ENCODE results near the gene MAST2. TPM values are rescaled to one million over a fixed set of nuclear protein-coding genes. Genes with fewer than 3 reads are reported as not detected.

MAST2 gene
- total and polyA plus RNA-seq, 2 of the 4 experiments (the other 2 are of a cell fraction): 14.2 to 41.0 TPM

DNA sequence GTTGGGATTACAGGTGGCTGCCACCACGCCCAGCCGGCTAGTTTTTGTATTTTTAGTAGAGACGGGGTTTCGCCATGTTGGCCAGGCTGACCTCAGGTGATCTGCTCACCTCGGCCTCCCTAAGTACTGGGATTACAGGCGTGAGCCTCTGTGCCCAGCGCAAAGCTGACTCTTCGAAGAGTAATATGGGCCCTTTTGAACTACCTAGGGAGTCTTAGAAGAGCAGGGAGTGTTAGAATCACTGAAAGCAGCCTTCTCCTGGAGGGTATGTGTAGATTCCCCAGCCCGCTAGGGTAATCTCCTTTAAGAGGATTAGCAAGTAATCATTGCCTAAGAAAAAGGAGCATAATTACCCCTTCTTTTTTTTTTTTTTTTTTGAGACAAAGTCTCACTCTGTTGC is 6.5 kb upstream of the MAST2 start:
- POLR2A ChIA-PET (ENCODE audit: unreplicated experiment): no interaction called here
- H4K5ac ChIP-seq (ENCODE audit: low read depth, low read length): no peak overlapping the region

More for the DNA sequence above, 6.5 kb upstream of the MAST2 start:
- Histone ChIP-seq H3K4me3 (ENCODE audit: insufficient read depth, low read depth, low read length) (no peak overlapping the region), H2AFZ (replicated peaks; ENCODE audit: low read length, poor library complexity) (no peak overlapping the region), H3K18ac (ENCODE audit: low read depth, low read length) (no peak overlapping the region), H2BK15ac (ENCODE audit: low read depth, low read length) (no peak overlapping the region), H4K20me1 (ENCODE audit: insufficient read depth, low read length) (no peaks in the 10 kb centered on the region), H2BK20ac (ENCODE audit: low read depth, low read length) (no peak overlapping the region), H3K4me1 (ENCODE audit: control insufficient read depth, insufficient read depth, low read length) (peaks cover under 1% of the 10 kb centered on the region; the same call in 1 of the 2 replicates), H2BK120ac (ENCODE audit: low read depth, low read length) (no peak overlapping the region), H3K9me1 (ENCODE audit: insufficient read depth, low read length) (peaks cover under 1% of the 10 kb centered on the region; the same call in 1 of the 2 replicates), H3K79me1 (ENCODE audit: low read depth in 1 of 2, low read length in 2 of 2) (0 out of 4 replicates have a peak, but pooled peaks cover 0 to under 1% of the 10 kb centered on the region in 2 experiments), H3K27ac (ENCODE audit: insufficient read depth, low read length) (no peak overlapping the region), H3K27me3 (ENCODE audit: control insufficient read depth, insufficient read depth, low read length) (no peaks in the 10 kb centered on the region), H2BK5ac (ENCODE audit: low read depth, low read length, poor library complexity, severe bottlenecking) (no peak overlapping the region), H3K56ac (ENCODE audit: extremely low read depth, insufficient read depth, low read length) (no peak overlapping the region), H3K14ac (replicated peaks; ENCODE audit: low read depth, low read length) (no peak overlapping the region), H2AK5ac (ENCODE audit: low read depth, low read length) (no peak overlapping the region), H3K23ac (ENCODE audit: low read depth, low read length) (no peak overlapping the region), H3K9me3 (ENCODE audit: control insufficient read depth, insufficient read depth, low read length) (no peaks in the 10 kb centered on the region), H4K91ac (ENCODE audit: insufficient read depth, low read depth, low read length) (no peak overlapping the region), H2AK9ac (replicated peaks; ENCODE audit: low read depth, low read length, poor library complexity) (no peak overlapping the region), H3K4me2 (ENCODE audit: low read depth, low read length) (no peak overlapping the region), H4K8ac (ENCODE audit: low read depth in 2 of 2, low read length in 2 of 2) (no peak overlapping the region), H3K36me3 (ENCODE audit: control insufficient read depth, insufficient read depth, low read length) (no peaks in the 10 kb centered on the region), H3K4ac (ENCODE audit: low read depth, low read length) (no peak overlapping the region), H3K9ac (ENCODE audit: low read depth, low read length) (no peak overlapping the region)
- in situ Hi-C loops (cut with MboI; ENCODE audit: low sequenced_read_pairs) (no loop called here), dilution Hi-C loops (cut with HindIII; ENCODE audit: low sequenced_read_pairs, unreplicated experiment) (no loop called here), intact Hi-C loops (cut with micrococcal nuclease) (no loop called here)
- 93% methylated on average over 3 of the region's 9 CpGs; no CpG with 5 or more reads in 1 of the 2 experiments for WGBS, 2 experiments (ENCODE audit: extremely low coverage in 2 of 2, insufficient read length in 1 of 2)
- no peak for TF ChIP-seq RCOR1 (IDR thresholded peaks at IDR 0.05; ENCODE audit: insufficient replicate concordance, low read length)
- no peak for TF ChIP-seq MAZ (IDR thresholded peaks at IDR 0.05; ENCODE audit: borderline replicate concordance, low read depth, low read length)
- TF ChIP-seq MXI1 (IDR thresholded peaks at IDR 0.05; ENCODE audit: borderline replicate concordance, low read depth, low read length): no peak
- TF ChIP-seq MAFK (IDR thresholded peaks at IDR 0.05; ENCODE audit: low read depth, low read length): no peak
- no peak for TF ChIP-seq RAD21 (IDR thresholded peaks at IDR 0.05; ENCODE audit: low read length)
- TF ChIP-seq CEBPB (IDR thresholded peaks at IDR 0.05; ENCODE audit: low read depth, low read length): no peak
- TF ChIP-seq RFX5 (IDR thresholded peaks at IDR 0.05; ENCODE audit: low read depth, low read length): no peak
- TF ChIP-seq, protein P1, sequence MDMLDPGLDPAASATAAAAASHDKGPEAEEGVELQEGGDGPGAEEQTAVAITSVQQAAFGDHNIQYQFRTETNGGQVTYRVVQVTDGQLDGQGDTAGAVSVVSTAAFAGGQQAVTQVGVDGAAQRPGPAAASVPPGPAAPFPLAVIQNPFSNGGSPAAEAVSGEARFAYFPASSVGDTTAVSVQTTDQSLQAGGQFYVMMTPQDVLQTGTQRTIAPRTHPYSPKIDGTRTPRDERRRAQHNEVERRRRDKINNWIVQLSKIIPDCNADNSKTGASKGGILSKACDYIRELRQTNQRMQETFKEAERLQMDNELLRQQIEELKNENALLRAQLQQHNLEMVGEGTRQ (IDR thresholded peaks at IDR 0.05; ENCODE audit: low read depth, low read length): no peak
- no peak for TF ChIP-seq SMC3 (IDR thresholded peaks at IDR 0.05; ENCODE audit: low read depth, low read length)
- TF ChIP-seq BHLHE40 (IDR thresholded peaks at IDR 0.05; ENCODE audit: low read depth, low read length): no peak
- TF ChIP-seq CHD1 (IDR thresholded peaks at IDR 0.05; ENCODE audit: low read depth, low read length): no peak
- TF ChIP-seq NFE2L2 (IDR thresholded peaks at IDR 0.05; ENCODE audit: low read depth, low read length): no peak
- no peak for TF ChIP-seq POLR2A (IDR thresholded peaks at IDR 0.05; ENCODE audit: low read depth, low read length)
- TF ChIP-seq, protein P2, sequence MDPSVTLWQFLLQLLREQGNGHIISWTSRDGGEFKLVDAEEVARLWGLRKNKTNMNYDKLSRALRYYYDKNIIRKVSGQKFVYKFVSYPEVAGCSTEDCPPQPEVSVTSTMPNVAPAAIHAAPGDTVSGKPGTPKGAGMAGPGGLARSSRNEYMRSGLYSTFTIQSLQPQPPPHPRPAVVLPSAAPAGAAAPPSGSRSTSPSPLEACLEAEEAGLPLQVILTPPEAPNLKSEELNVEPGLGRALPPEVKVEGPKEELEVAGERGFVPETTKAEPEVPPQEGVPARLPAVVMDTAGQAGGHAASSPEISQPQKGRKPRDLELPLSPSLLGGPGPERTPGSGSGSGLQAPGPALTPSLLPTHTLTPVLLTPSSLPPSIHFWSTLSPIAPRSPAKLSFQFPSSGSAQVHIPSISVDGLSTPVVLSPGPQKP (IDR thresholded peaks at IDR 0.05; ENCODE audit: borderline replicate concordance, low read depth, low read length): no peak
- TF ChIP-seq, protein P3, sequence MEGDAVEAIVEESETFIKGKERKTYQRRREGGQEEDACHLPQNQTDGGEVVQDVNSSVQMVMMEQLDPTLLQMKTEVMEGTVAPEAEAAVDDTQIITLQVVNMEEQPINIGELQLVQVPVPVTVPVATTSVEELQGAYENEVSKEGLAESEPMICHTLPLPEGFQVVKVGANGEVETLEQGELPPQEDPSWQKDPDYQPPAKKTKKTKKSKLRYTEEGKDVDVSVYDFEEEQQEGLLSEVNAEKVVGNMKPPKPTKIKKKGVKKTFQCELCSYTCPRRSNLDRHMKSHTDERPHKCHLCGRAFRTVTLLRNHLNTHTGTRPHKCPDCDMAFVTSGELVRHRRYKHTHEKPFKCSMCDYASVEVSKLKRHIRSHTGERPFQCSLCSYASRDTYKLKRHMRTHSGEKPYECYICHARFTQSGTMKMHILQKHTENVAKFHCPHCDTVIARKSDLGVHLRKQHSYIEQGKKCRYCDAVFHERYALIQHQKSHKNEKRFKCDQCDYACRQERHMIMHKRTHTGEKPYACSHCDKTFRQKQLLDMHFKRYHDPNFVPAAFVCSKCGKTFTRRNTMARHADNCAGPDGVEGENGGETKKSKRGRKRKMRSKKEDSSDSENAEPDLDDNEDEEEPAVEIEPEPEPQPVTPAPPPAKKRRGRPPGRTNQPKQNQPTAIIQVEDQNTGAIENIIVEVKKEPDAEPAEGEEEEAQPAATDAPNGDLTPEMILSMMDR (conservative IDR thresholded peaks at IDR 0.05; ENCODE audit: low read depth, low read length): no peak
- ATAC-seq (ENCODE audit: low read depth): no peak
- no peak for DNase-seq
- CTCF ChIA-PET: no interaction called here
- BruUV-seq (replicated peaks): no TSS peak

All from IMR-90 (cell line).